Liver (tissue), 3 donors: ENCODE measurements around the gene WDR20.

Source experiments
- CTCF ChIP-seq: fragments of 150-350 bp; IDR thresholded peaks from 2 replicates; pipeline ENCODE4 v1.5.1; 2017; ENCODE audit warnings: improper control_type of control experiment, low read depth, low read length; ENCODE audit not compliant: missing input control
- EGR1 ChIP-seq, 2 donors: IDR thresholded peaks; 2 replicates each; pipeline ENCODE4 v1.6.1; 2016 to 2018; ENCODE audit warnings: antibody characterized with exemption in 2 of 2, low read depth in 2 of 2
- HNF4G ChIP-seq: IDR thresholded peaks from 2 replicates; pipeline ENCODE4 v1.6.1; 2016; ENCODE audit warnings: antibody characterized with exemption
- MAX ChIP-seq: IDR thresholded peaks from 2 replicates; pipeline ENCODE4 v1.6.1; 2016; ENCODE audit warnings: antibody characterized with exemption
- SP1 ChIP-seq: IDR thresholded peaks from 2 replicates; pipeline ENCODE4 v1.6.1; 2018; ENCODE audit warnings: antibody characterized with exemption, mild to moderate bottlenecking
- YY1 ChIP-seq: IDR thresholded peaks from 2 replicates; pipeline ENCODE4 v1.6.1; 2016; ENCODE audit warnings: antibody characterized with exemption, mild to moderate bottlenecking
- TF ChIP-seq, protein P1 (sequence below): IDR thresholded peaks from 2 replicates; pipeline ENCODE4 v1.6.1; 2016; ENCODE audit warnings: antibody characterized with exemption, mild to moderate bottlenecking
- donor health status: healthy.
- donor health status: healthy.

DNA sequence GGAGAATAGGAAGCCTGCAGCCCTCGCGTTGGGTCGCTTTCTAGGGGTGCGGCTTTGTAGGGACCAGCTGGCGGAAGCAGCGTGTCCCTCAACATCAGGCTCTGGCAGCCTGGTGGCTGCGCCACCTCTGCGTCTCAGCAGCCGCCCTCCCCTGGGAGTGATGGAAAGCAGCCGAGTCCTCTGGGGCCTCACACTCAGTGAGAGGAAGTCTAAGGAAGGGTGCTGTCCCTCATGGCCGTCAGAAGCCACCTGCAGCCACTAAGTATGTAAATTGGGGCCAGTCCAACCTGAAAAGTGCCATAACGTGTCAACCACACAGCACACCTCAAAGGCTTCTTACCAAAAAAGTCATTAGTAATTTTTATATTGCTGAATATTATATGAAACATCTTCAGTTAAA lies 80.3 kb downstream of the WDR20 start:
- TF ChIP-seq CTCF (no peak), EGR1 (IDR thresholded peaks at IDR 0.05; ENCODE audit: low read depth in 2 of 2) (no peak), SP1 (no peak), YY1 (no peak), HNF4G (no peak), MAX (no peak)
- TF ChIP-seq, protein P1, sequence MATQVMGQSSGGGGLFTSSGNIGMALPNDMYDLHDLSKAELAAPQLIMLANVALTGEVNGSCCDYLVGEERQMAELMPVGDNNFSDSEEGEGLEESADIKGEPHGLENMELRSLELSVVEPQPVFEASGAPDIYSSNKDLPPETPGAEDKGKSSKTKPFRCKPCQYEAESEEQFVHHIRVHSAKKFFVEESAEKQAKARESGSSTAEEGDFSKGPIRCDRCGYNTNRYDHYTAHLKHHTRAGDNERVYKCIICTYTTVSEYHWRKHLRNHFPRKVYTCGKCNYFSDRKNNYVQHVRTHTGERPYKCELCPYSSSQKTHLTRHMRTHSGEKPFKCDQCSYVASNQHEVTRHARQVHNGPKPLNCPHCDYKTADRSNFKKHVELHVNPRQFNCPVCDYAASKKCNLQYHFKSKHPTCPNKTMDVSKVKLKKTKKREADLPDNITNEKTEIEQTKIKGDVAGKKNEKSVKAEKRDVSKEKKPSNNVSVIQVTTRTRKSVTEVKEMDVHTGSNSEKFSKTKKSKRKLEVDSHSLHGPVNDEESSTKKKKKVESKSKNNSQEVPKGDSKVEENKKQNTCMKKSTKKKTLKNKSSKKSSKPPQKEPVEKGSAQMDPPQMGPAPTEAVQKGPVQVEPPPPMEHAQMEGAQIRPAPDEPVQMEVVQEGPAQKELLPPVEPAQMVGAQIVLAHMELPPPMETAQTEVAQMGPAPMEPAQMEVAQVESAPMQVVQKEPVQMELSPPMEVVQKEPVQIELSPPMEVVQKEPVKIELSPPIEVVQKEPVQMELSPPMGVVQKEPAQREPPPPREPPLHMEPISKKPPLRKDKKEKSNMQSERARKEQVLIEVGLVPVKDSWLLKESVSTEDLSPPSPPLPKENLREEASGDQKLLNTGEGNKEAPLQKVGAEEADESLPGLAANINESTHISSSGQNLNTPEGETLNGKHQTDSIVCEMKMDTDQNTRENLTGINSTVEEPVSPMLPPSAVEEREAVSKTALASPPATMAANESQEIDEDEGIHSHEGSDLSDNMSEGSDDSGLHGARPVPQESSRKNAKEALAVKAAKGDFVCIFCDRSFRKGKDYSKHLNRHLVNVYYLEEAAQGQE, result no peak
